ENCODE measurements around the gene RGP1.

- TF ChIP-seq, protein P1, sequence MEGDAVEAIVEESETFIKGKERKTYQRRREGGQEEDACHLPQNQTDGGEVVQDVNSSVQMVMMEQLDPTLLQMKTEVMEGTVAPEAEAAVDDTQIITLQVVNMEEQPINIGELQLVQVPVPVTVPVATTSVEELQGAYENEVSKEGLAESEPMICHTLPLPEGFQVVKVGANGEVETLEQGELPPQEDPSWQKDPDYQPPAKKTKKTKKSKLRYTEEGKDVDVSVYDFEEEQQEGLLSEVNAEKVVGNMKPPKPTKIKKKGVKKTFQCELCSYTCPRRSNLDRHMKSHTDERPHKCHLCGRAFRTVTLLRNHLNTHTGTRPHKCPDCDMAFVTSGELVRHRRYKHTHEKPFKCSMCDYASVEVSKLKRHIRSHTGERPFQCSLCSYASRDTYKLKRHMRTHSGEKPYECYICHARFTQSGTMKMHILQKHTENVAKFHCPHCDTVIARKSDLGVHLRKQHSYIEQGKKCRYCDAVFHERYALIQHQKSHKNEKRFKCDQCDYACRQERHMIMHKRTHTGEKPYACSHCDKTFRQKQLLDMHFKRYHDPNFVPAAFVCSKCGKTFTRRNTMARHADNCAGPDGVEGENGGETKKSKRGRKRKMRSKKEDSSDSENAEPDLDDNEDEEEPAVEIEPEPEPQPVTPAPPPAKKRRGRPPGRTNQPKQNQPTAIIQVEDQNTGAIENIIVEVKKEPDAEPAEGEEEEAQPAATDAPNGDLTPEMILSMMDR (conservative IDR thresholded peaks at IDR 0.05; ENCODE audit: low read depth, low read length), result no peak
- TF ChIP-seq EZH2phosphoT487 (IDR thresholded peaks at IDR 0.05; ENCODE audit: borderline replicate concordance, low read length), result no peak
Measured at GRCh38 chr9:35700031-35700430, 49.1 kb upstream of the RGP1 start.

Measured in PC-3 (cell line).